Suppressor macrophage treated with lipopolysaccharide for 4 hours (primary cell): ENCODE results near the gene NSMF.

Source experiments
- DNase-seq: peaks from one replicate; pipeline ENCODE4 v3.0.0-alpha.2; 2020

The NSMF gene

GRCh38 chr9:137459152-137459600, at the start of gene NSMF:
NSMF (minus strand) TSS chr9:137459334; CDS start chr9:137459102, 232 bp downstream.
- DNase-seq, result peak; percentile 99

- no peak for DNase-seq
Measured at GRCh38 chr9:137506702-137507171, 47.6 kb upstream of the NSMF start.

- no peak for DNase-seq
Measured at GRCh38 chr9:137506274-137506673, 47.1 kb upstream of the NSMF start.

GRCh38 chr9:137505421-137506140, 46.4 kb upstream of the NSMF start:
- no peak for DNase-seq

- DNase-seq, result no peak
Measured at GRCh38 chr9:137504432-137504777, 45.3 kb upstream of the NSMF start.

GRCh38 chr9:137502008-137502911, 43.1 kb upstream of the NSMF start:
- no peak for DNase-seq

- DNase-seq, result no peak
Measured at GRCh38 chr9:137501457-137501856, 42.3 kb upstream of the NSMF start.

- no peak for DNase-seq
Measured at GRCh38 chr9:137500666-137501397, 41.7 kb upstream of the NSMF start.

GRCh38 chr9:137499858-137500661, 40.9 kb upstream of the NSMF start:
- no peak for DNase-seq

- DNase-seq, result no peak
Measured at GRCh38 chr9:137499416-137499815, 40.3 kb upstream of the NSMF start.

- DNase-seq, result no peak
Measured at GRCh38 chr9:137498720-137499150, 39.6 kb upstream of the NSMF start.

GRCh38 chr9:137497921-137498719, 39.0 kb upstream of the NSMF start:
- no peak for DNase-seq

GRCh38 chr9:137496601-137497375, 37.7 kb upstream of the NSMF start:
- no peak for DNase-seq

- DNase-seq, result no peak
Measured at GRCh38 chr9:137494550-137495351, 35.6 kb upstream of the NSMF start.

- peak; percentile 70 for DNase-seq
Measured at GRCh38 chr9:137494104-137494544, 35.0 kb upstream of the NSMF start.

GRCh38 chr9:137493364-137494103, 34.4 kb upstream of the NSMF start:
- DNase-seq, result no peak

- no peak for DNase-seq
Measured at GRCh38 chr9:137492464-137493363, 33.6 kb upstream of the NSMF start.
